Stimulated activated naive CD8-positive, alpha-beta T cell treated with anti-CD3 and anti-CD28 coated beads, Interleukin-15, Interleukin-2, amounts not matched to agents 100 ng/mL and 50 ng/mL, for 24 hours (primary cell): ENCODE results near the gene RTP1.
"Not testable (repeated sequence)": the region's sequence is repeated elsewhere in the genome, so short reads cannot be mapped to it uniquely, and the experiment has no call there.

ENCODE experiments used
- H3K27ac Mint-ChIP-seq: one replicate; pipeline ENCODE4 v1.8.0; 2021; ENCODE audit warnings: mild to moderate bottlenecking, mixed read lengths
- H3K27me3 Mint-ChIP-seq: one replicate; pipeline ENCODE4 v1.8.0; 2021; ENCODE audit warnings: mixed read lengths
- H3K36me3 Mint-ChIP-seq: one replicate; pipeline ENCODE4 v1.8.0; 2021; ENCODE audit warnings: low read depth, mixed read lengths
- H3K4me1 Mint-ChIP-seq: one replicate; pipeline ENCODE4 v1.8.0; 2021; ENCODE audit warnings: low read depth, mixed read lengths
- H3K4me3 Mint-ChIP-seq: one replicate; pipeline ENCODE4 v1.8.0; 2021; ENCODE audit warnings: mild to moderate bottlenecking, mixed read lengths
- H3K9me3 Mint-ChIP-seq: one replicate; pipeline ENCODE4 v1.8.0; 2021; ENCODE audit warnings: mixed read lengths

RTP1 gene

DNA sequence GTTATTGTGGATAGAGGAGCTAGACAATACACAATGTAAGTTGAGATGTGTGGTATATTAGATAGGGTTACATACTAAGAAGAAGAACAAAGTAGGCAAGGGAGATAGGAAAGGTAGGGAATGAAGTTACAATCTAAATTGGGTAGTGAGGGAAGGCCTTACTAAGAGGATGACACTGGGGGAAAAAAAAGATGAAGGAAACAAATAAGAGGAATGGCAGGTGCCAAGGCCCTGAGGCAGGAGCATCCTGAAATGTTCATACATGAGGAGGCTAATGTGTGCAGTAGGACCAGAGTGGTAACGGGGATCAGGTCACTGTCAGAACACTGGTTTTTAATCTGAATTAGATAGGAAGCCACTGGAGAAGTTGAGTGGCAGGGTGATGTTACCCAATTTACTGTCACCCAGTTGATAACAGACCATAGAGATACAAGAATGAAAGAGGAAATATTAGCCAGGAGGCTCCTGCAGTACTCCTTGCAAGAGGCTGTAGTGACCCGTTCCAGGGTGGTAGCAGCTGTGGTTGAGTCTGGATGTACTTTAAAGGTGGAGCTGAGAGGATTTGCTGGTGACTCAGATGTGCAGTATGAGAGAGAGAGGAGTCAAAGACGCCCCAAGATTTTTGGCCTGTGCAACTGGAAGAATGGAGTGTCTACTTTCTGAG lies 14.4 kb downstream of the RTP1 start:
- no peaks in the 10 kb centered on the region for H3K9me3 Mint-ChIP-seq
- no peaks in the 10 kb centered on the region for H3K36me3 Mint-ChIP-seq
- H3K27ac Mint-ChIP-seq, result no peak overlapping the region

DNA sequence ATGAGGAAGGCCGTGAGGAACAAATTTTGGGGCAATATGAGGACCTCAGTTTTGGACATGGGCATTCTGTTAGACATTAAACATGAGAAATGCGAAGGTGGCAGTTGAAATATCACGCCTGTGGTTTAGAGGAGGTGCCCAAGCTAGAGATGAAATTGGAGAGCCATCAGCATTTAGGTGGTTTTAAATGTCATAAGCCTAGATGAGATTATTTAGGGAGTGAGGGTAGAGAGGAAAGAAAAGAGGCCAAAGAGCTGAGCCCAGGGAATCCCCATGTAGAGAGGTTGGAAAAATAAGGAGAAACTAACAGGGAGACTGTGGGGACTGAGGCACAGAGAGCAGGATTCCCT lies 14.9 kb downstream of the RTP1 start:
- no peaks in the 10 kb centered on the region for H3K9me3 Mint-ChIP-seq
- H3K36me3 Mint-ChIP-seq, result no peaks in the 10 kb centered on the region
- peaks cover 3% of the 10 kb centered on the region for H3K27me3 Mint-ChIP-seq
- H3K4me3 Mint-ChIP-seq, result no peak overlapping the region
- no peak overlapping the region for H3K27ac Mint-ChIP-seq
- no peaks in the 10 kb centered on the region for H3K4me1 Mint-ChIP-seq

More for the DNA sequence above, 14.4 kb downstream of the RTP1 start:
- peaks cover 3% of the 10 kb centered on the region for H3K27me3 Mint-ChIP-seq
- H3K4me1 Mint-ChIP-seq, result no peaks in the 10 kb centered on the region
- H3K4me3 Mint-ChIP-seq, result no peak overlapping the region

- Mint-ChIP-seq H3K4me3 (no peak overlapping the region), H3K9me3 (no peaks in the 10 kb centered on the region), H3K27me3 (peaks cover 3% of the 10 kb centered on the region), H3K27ac (no peak overlapping the region), H3K4me1 (no peaks in the 10 kb centered on the region), H3K36me3 (no peaks in the 10 kb centered on the region)
Observed at GRCh38 chr3:187212705-187213104, 15.4 kb downstream of the RTP1 start.

GRCh38 chr3:187213616-187214015 lies 16.3 kb downstream of the RTP1 start:
- H3K4me1 Mint-ChIP-seq, result no peaks in the 10 kb centered on the region
- H3K27ac Mint-ChIP-seq, result no peak overlapping the region
- H3K9me3 Mint-ChIP-seq, result no peaks in the 10 kb centered on the region
- no peak overlapping the region for H3K4me3 Mint-ChIP-seq
- H3K27me3 Mint-ChIP-seq, result peaks cover 3% of the 10 kb centered on the region
- no peaks in the 10 kb centered on the region for H3K36me3 Mint-ChIP-seq

GRCh38 chr3:187215460-187215859 lies 18.2 kb downstream of the RTP1 start:
- Mint-ChIP-seq H3K27me3 (peaks cover 3% of the 10 kb centered on the region), H3K27ac (no peak overlapping the region), H3K4me1 (no peaks in the 10 kb centered on the region), H3K36me3 (no peaks in the 10 kb centered on the region), H3K4me3 (no peak overlapping the region), H3K9me3 (no peaks in the 10 kb centered on the region)

- Mint-ChIP-seq H3K4me1 (no peaks in the 10 kb centered on the region), H3K27ac (no peak overlapping the region), H3K4me3 (no peak overlapping the region), H3K9me3 (no peaks in the 10 kb centered on the region), H3K27me3 (peaks cover 4% of the 10 kb centered on the region), H3K36me3 (no peaks in the 10 kb centered on the region)
Observed at GRCh38 chr3:187222801-187223200, 25.5 kb downstream of the RTP1 start.

DNA sequence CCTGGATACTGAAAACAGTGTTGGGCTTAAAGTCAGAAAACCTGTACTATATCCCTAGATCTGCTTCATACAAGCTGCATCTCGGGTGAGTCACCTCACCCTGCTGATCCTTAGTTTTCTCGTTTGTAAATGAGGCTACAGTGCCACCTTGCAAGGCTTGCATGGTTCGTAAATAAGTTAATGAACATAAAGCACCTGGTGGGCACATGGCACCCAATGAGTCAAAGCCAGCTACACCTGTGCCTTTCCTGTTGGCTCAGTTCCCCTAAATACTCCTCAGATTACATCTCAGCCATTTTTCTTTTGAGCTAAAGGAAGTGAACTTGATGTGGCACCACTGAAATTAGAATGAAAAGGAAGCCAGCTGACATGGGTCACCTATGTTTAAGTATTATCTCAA lies 26.5 kb downstream of the RTP1 start:
- H3K9me3 Mint-ChIP-seq, result no peaks in the 10 kb centered on the region
- peaks cover 8% of the 10 kb centered on the region for H3K27me3 Mint-ChIP-seq
- H3K36me3 Mint-ChIP-seq, result no peaks in the 10 kb centered on the region
- H3K4me3 Mint-ChIP-seq, result no peak overlapping the region
- no peaks in the 10 kb centered on the region for H3K4me1 Mint-ChIP-seq
- H3K27ac Mint-ChIP-seq, result no peak overlapping the region

DNA sequence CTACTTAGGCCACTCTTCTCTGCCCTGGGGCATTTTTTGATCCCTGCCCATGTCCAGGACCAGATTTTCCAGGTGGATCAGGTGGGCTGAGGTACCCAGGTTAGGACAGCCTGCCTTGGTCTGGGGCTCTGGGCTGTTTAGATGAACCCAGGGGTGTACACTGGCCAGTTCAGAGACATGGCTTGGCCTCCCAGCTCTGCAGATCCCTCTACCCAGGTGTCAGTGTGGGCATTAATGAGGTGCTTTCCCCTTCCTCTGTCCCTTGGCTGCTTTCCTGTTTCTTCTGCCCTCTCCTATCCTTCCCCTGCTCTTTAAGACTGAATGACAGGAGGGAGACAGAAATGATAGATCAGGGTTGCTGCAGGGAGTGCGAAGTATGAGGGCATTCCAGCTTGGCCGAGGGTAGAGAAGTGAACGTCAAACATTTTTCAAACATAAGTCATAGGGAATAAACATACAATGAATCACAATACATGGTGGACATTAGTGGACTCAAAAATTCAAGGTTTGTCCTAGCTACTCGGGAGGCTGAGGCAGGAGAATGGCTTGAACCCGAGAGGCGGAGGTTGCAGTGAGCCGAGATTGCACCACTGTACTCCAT lies 30.5 kb downstream of the RTP1 start:
- H3K4me1 Mint-ChIP-seq, result no peaks in the 10 kb centered on the region
- H3K27ac Mint-ChIP-seq, result no peak overlapping the region
- H3K9me3 Mint-ChIP-seq, result no peaks in the 10 kb centered on the region
- H3K27me3 Mint-ChIP-seq, result peaks cover 12% of the 10 kb centered on the region
- H3K36me3 Mint-ChIP-seq, result no peaks in the 10 kb centered on the region
- H3K4me3 Mint-ChIP-seq, result no peak overlapping the region

DNA sequence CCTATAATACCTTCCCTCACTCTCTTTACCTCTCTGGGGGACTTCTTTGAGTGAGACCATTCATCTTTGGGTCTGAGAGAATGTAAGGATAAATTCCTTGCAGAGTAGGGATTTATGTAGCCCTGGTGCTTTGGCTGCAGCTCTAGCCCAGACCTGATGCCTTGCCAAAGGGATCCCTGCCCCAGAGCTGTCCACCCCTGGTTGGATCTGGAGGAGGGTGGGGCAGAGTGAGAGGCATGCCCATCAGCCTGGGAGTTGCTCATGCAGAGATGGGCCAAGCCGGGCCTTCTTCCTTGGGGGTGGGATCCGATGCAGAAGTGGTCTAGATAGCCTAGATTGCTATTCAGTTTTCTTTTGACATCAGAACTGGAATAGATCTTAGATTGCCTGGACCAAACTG lies 31.5 kb downstream of the RTP1 start:
- Mint-ChIP-seq H3K4me3 (no peak overlapping the region), H3K4me1 (no peaks in the 10 kb centered on the region), H3K9me3 (no peaks in the 10 kb centered on the region), H3K27ac (no peak overlapping the region), H3K36me3 (no peaks in the 10 kb centered on the region), H3K27me3 (peaks cover 12% of the 10 kb centered on the region)

- Mint-ChIP-seq H3K4me1 (no peaks in the 10 kb centered on the region), H3K27me3 (peaks cover 12% of the 10 kb centered on the region), H3K36me3 (no peaks in the 10 kb centered on the region), H3K4me3 (no peak overlapping the region), H3K9me3 (no peaks in the 10 kb centered on the region), H3K27ac (no peak overlapping the region)
Observed at GRCh38 chr3:187230011-187230410, 32.7 kb downstream of the RTP1 start.

GRCh38 chr3:187236962-187237361 lies 39.7 kb downstream of the RTP1 start:
- no peak overlapping the region for H3K27ac Mint-ChIP-seq
- H3K9me3 Mint-ChIP-seq, result peaks cover 4% of the 10 kb centered on the region
- H3K27me3 Mint-ChIP-seq, result no peaks in the 10 kb centered on the region

DNA sequence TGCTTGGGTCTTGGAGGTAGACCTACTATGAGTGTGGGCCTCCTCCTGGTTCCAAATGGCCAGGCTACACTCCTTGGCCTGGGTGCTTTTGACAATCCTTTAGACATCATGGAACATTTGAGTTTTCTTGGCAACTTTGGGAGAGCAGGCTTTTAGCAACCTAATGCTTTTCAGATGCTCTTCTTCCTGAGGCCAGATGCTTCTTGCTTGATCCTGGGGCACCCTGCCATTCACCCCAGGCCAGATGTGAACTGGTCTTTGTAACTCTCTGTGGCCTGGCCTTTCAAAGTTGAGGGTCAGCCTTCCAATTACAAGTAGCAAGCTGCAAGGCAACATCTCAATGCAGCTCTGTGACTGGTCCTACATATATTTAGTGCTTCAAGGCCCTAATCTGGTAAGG lies 40.5 kb downstream of the RTP1 start:
- Mint-ChIP-seq H3K36me3 (no peaks in the 10 kb centered on the region), H3K9me3 (peaks cover 4% of the 10 kb centered on the region), H3K4me1 (no peaks in the 10 kb centered on the region), H3K27me3 (no peaks in the 10 kb centered on the region), H3K4me3 (no peak overlapping the region), H3K27ac (no peak overlapping the region)

More at GRCh38 chr3:187236962-187237361, 39.7 kb downstream of the RTP1 start:
- no peaks in the 10 kb centered on the region for H3K4me1 Mint-ChIP-seq
- H3K4me3 Mint-ChIP-seq, result no peak overlapping the region
- H3K36me3 Mint-ChIP-seq, result no peaks in the 10 kb centered on the region

DNA sequence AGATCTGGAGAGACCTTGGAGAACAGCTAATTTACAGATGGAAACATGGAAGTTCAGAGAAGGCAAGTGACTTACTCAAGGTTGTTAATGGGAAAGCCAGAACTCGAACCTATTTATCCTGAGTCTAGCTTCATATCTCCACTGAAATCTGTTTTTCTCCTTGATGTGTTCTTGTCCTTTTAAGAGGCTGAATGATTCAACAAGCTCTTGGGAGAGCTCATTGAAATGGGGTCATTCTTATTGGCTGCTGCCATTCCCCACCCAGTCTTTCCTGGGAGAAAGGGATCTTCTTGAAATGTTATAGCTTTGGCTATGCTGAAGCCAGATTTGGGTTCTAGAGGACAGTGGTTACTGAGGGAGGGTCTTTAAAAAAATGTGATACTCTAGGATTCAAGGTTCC lies 41.0 kb downstream of the RTP1 start:
- Mint-ChIP-seq H3K4me3 (no peak overlapping the region), H3K36me3 (no peaks in the 10 kb centered on the region), H3K27me3 (no peaks in the 10 kb centered on the region), H3K9me3 (peaks cover 4% of the 10 kb centered on the region), H3K27ac (no peak overlapping the region), H3K4me1 (no peaks in the 10 kb centered on the region)

DNA sequence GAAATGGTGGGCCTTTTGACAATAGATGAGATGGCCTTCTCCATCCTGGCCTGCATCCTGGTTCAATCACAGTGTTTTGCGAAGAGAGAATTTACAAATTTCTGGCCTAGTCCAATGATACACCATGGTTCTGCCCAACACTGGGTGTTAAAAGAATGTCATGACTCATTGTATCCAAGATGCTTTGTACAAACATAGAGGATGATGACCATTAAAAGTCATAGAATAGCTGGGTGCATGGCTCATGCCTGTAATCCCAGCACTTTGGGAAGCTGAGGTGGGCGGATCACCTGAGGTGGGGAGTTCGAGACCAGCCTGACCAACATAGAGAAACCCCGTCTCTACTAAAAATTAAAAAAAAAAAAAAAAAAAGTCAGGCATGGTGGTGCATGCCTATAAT lies 41.5 kb downstream of the RTP1 start:
- not testable (repeated sequence) for H3K9me3 Mint-ChIP-seq, H3K4me3 Mint-ChIP-seq, H3K4me1 Mint-ChIP-seq, H3K27me3 Mint-ChIP-seq, H3K27ac Mint-ChIP-seq, H3K36me3 Mint-ChIP-seq

DNA sequence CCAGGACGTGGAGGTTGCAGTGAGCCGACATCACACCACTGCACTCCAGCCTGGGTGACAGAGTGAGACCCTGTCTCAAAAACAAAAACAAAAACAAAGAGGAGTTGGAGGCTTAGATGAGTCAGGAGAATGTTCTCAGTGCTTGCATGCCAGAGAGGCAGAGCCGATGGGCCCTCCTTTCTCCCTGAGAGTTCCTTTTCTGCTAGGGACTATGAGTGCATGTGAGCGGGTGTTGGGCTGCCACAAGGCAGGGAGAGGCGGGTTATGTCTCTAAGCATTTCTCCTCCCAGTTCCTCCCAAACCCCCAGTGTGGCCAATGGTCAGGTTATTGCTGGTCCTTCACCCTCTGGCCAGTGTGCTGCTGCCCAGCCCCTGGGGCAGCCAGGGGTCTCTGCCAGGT lies 45.1 kb downstream of the RTP1 start:
- Mint-ChIP-seq H3K27me3 (peaks cover 6% of the 10 kb centered on the region), H3K27ac (no peak overlapping the region), H3K36me3 (no peaks in the 10 kb centered on the region), H3K4me3 (no peak overlapping the region), H3K9me3 (peaks cover 4% of the 10 kb centered on the region), H3K4me1 (peaks cover 4% of the 10 kb centered on the region)

GRCh38 chr3:187242900-187243299 lies 45.6 kb downstream of the RTP1 start:
- no peak overlapping the region for H3K4me3 Mint-ChIP-seq
- H3K4me1 Mint-ChIP-seq, result peaks cover 5% of the 10 kb centered on the region
- peaks cover 6% of the 10 kb centered on the region for H3K27me3 Mint-ChIP-seq
- peaks cover 4% of the 10 kb centered on the region for H3K9me3 Mint-ChIP-seq
- no peaks in the 10 kb centered on the region for H3K36me3 Mint-ChIP-seq
- no peak overlapping the region for H3K27ac Mint-ChIP-seq
